Middle frontal gyrus (tissue), 1 donor: ENCODE results near the gene MAGEB2.
"Not testable (repeated sequence)": the region's sequence is repeated elsewhere in the genome, so short reads cannot be mapped to it uniquely, and the experiment has no call there.

Experiments used
- DNase-seq: peaks from one replicate; pipeline ENCODE4 v3.0.0-alpha.2; 2015; ENCODE audit warnings: low spot score; ENCODE audit errors: extremely low spot score

MAGEB2 gene, protein sequence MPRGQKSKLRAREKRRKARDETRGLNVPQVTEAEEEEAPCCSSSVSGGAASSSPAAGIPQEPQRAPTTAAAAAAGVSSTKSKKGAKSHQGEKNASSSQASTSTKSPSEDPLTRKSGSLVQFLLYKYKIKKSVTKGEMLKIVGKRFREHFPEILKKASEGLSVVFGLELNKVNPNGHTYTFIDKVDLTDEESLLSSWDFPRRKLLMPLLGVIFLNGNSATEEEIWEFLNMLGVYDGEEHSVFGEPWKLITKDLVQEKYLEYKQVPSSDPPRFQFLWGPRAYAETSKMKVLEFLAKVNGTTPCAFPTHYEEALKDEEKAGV

GRCh38 chrX:30215357-30215843, at the start of gene MAGEB2:
Gene MAGEB2, plus strand, starts transcription at chrX:30215563. Its CDS starts 3,018 bp downstream, at chrX:30218581.
- DNase-seq: no peak

DNA sequence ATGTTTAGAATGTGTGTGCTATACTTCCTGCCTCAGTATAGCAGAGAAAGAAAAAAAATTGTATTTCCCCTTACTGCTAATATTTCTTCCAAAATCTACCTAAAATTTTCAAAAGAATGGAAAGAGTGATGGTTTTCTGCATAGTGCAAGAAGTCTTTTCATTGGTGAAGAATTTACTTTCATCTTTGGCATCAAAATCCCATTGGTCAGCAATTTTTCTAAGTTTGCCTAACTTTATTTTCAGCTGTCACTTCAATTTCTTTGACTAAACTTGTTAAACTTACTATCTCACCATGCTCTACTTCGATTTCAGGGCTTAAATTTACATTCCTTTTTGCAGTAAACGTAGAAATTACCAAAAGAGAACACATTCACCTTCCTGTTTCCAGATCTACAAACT, 44.5 kb upstream of the MAGEB2 start:
- DNase-seq: no peak

GRCh38 chrX:30181353-30181752, 34.0 kb upstream of the MAGEB2 start:
- DNase-seq: no peak

DNA sequence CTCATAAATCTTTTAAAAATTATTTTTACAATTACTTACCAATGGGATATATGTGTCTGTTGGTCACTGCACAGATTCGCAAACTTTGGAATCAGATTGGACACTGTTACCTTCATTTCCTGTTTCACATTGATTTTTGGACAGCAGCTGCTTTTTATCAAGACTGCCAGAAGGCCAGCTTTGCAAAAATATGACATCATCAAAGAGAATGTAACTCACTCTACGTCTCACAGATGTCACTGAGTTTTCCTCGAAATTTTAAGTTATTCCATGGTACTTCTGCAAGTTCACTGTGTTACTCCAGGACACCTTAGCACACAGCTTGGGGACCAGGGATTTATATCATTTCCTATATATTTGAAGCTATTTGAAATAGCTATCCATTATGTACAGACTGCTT, 31.8 kb upstream of the MAGEB2 start:
- DNase-seq: no peak

GRCh38 chrX:30190426-30190825, 24.9 kb upstream of the MAGEB2 start:
- DNase-seq: no peak

DNA sequence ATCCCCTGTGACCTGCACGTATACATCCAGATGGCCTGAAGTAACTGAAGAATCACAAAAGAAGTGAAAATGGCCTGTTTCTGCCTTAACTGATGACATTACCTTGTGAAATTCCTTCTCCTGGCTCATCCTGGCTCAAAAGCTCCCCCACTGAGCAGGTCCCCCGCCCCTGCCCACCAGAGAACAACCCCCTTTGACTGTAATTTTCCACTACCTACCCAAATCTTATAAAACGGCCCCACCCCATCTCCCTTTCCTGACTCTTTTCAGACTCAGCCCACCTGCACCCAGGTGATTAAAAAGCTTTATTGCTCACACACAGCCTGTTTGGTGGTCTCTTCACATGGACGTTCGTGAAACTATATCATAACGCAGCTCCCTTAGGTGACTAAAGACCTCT, 21.5 kb upstream of the MAGEB2 start:
- DNase-seq: not testable (repeated sequence)

GRCh38 chrX:30196322-30196721, 19.0 kb upstream of the MAGEB2 start:
- no peak for DNase-seq

- DNase-seq: no peak
Observed at GRCh38 chrX:30212172-30212571, 3.2 kb upstream of the MAGEB2 start.

GRCh38 chrX:30217465-30217864, 2.1 kb downstream of the MAGEB2 start:
- no peak for DNase-seq

DNA sequence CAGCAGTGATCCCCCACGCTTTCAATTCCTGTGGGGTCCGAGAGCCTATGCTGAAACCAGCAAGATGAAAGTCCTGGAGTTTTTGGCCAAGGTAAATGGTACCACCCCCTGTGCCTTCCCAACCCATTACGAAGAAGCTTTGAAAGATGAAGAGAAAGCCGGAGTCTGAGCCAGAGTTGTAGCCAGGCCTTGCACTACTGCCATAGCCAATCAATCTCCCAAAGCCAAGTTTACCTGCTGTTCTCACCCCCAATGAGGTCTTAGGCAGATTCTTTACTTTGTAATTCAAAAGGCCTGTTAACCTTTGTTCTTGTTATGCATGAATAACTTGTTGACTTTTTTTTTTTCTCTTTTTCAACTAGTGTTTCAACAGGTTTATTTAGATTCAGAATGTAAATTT, 4.0 kb downstream of the MAGEB2 start:
- no peak for DNase-seq

DNA sequence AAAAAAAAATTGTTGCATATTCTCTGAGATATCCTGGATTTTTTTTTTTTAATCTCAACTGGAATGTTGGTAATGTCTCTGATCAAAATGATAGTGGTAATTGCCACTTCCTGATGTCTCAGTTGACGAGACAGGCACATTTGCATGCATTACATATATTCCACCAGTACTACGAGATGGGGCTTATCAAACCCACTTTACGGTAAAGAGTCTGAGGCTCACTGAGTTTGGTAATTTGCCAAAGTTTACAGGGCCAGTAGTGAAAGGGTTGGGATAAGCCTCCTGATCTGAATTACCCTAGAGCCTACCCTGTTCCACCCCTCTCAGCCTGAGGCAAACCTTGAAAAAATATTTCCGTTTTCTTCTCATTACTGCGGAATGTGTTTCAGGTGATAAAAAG, 5.3 kb downstream of the MAGEB2 start:
- no peak for DNase-seq

DNA sequence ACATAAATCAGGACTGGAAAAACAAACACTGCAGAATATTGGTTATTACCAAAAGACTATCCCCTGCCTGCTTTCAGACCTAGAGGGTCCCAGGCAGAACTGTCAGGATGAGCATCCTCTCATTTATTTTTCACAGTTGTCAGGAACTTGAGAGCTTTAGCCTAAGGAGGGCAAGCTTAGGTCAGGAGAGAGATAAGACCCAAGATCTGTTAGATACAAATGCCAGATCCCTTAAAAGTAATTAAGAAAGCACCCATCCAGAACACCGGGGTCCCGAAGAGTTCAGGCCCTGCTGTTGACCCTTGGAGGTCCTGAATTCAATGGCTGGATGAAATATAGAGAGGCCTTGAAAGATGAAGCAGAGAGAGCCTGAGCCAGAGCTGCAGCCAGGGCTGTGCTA, 9.2 kb downstream of the MAGEB2 start:
- DNase-seq: no peak

- no peak for DNase-seq
Observed at GRCh38 chrX:30228526-30228925, 13.2 kb downstream of the MAGEB2 start.

DNA sequence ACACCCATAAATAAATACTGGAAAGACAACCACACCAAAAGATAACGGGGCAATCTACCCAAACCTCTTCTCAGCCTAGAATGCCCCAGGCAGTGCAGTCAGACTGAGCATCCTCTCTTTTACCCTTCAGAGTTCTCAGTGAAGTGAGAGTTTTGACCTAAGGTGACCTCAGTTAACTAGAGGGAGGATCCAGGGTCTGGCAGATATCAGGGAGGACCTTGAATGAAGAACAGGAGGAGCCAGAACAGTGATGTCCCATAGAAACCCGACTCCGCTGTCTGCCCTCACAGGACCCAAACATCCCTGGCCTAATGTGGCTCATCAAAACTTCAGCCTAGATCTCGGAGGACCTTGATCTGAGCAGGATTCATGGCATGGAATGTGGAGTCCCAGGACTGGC, 15.0 kb downstream of the MAGEB2 start, which contains the start of gene MAGEB3:
Gene MAGEB3 (plus strand): TSS at position 263 of the 400 bp plus-strand sequence. CDS start 5,268 bp downstream, outside the sequence.
- DNase-seq: no peak

DNA sequence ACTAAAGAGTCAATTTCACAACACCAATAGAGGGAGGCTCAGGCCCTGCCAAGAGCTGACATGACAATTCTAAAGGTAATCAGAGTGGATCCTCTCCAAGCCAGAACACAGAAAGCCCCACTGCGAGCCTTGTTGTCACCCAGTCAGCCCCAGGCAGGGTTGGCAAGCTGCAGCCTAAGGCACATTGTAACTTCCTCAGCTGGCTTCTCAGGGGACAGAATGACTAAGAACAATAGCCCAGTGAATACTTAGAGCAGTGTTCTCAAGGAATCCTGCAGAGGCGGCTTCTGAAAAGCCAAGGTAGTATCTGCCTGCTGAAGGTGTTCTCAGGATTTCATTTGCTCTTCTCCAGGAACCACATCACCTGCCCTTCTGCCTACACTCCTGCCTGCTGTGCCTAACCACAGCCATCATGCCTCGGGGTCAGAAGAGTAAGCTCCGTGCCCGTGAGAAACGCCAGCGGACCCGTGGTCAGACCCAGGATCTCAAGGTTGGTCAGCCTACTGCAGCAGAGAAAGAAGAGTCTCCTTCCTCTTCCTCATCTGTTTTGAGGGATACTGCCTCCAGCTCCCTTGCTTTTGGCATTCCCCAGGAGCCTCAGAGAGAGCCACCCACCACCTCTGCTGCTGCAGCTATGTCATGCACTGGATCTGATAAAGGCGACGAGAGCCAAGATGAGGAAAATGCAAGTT, 26.5 kb downstream of the MAGEB2 start, which contains the start of gene MAGEB4:
Gene MAGEB4 (plus strand): TSS at position 277 of the 692 bp plus-strand sequence. CDS start 136 bp downstream, at position 413.
- no peak for DNase-seq

GRCh38 chrX:30246769-30247489, 31.6 kb downstream of the MAGEB2 start, which contains the start of gene MAGEB1:
Gene MAGEB1, plus strand, starts transcription at chrX:30247146. Its CDS starts 3,348 bp downstream, at chrX:30250494.
- no peak for DNase-seq

- DNase-seq: no peak
Observed at GRCh38 chrX:30248854-30249253, 33.5 kb downstream of the MAGEB2 start.

- no peak for DNase-seq
Observed at GRCh38 chrX:30253257-30253656, 37.9 kb downstream of the MAGEB2 start.

- no peak for DNase-seq
Observed at GRCh38 chrX:30259927-30260326, 44.6 kb downstream of the MAGEB2 start.

DNA sequence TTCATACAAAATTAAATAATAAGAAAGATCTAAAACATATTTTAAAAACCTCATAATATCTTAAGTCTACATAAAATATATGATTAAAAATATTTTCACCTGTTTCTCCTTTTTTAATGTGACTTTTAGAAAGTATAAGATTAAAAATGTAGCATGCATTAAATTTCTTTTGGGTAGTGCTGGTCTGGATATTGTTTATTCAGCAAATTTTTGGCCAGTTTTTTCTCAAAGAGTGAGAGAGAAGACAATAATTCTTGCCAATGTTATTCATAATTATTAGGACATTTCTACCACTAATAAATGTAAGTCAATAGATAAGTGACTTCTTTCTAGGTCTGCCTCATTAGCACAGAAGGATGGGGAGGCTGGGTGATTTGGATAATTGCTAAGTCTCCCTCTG, 45.6 kb downstream of the MAGEB2 start:
- no peak for DNase-seq

GRCh38 chrX:30262763-30263162, 47.4 kb downstream of the MAGEB2 start:
- DNase-seq: no peak
